NCI-H1092 (cell line): ENCODE data around the gene ARHGAP12.
"Not testable (repeated sequence)": the region's sequence is repeated elsewhere in the genome, so short reads cannot be mapped to it uniquely, and the experiment has no call there.

Experiments
- DNase-seq: peaks from one replicate; lab custom pipeline; 2025; lab: John Stamatoyannopoulos, UW

The ARHGAP12 gene

GRCh38 chr10:31928549-31929260 lies at the start of gene ARHGAP12:
Gene ARHGAP12, minus strand, starts transcription at chr10:31928831. Its CDS starts 19,976 bp downstream, at chr10:31908855.
- DNase-seq = peak; percentile 60

- no peak for DNase-seq
These were observed 49.5 kb upstream of the ARHGAP12 start for GRCh38 chr10:31978156-31978483.

- no peak for DNase-seq
These were observed 49.0 kb upstream of the ARHGAP12 start for GRCh38 chr10:31977440-31978155.

- DNase-seq = no peak
These were observed 46.6 kb upstream of the ARHGAP12 start for GRCh38 chr10:31975157-31975765.

- no peak for DNase-seq
These were observed 45.9 kb upstream of the ARHGAP12 start for GRCh38 chr10:31974434-31975124.

GRCh38 chr10:31972519-31973041 lies 43.9 kb upstream of the ARHGAP12 start:
- DNase-seq = no peak

- DNase-seq = not testable (repeated sequence)
These were observed 41.2 kb upstream of the ARHGAP12 start for GRCh38 chr10:31969847-31970246.

GRCh38 chr10:31963589-31963980 lies 35.0 kb upstream of the ARHGAP12 start:
- no peak for DNase-seq

- DNase-seq = no peak
These were observed 34.4 kb upstream of the ARHGAP12 start for GRCh38 chr10:31962826-31963588.

- DNase-seq = peak; percentile 30
These were observed 32.8 kb upstream of the ARHGAP12 start for GRCh38 chr10:31961277-31962074.

- no peak for DNase-seq
These were observed 31.0 kb upstream of the ARHGAP12 start for GRCh38 chr10:31959461-31960173.

- DNase-seq = no peak
These were observed 30.2 kb upstream of the ARHGAP12 start for GRCh38 chr10:31958856-31959255.

- no peak for DNase-seq
These were observed 27.7 kb upstream of the ARHGAP12 start for GRCh38 chr10:31956200-31956946.

GRCh38 chr10:31954410-31955191 lies 26.0 kb upstream of the ARHGAP12 start:
- no peak for DNase-seq

GRCh38 chr10:31953480-31953879 lies 24.8 kb upstream of the ARHGAP12 start:
- DNase-seq = no peak

GRCh38 chr10:31953080-31953479 lies 24.4 kb upstream of the ARHGAP12 start:
- DNase-seq = no peak

- no peak for DNase-seq
These were observed 23.4 kb upstream of the ARHGAP12 start for GRCh38 chr10:31952066-31952465.

GRCh38 chr10:31949266-31949665 lies 20.6 kb upstream of the ARHGAP12 start:
- DNase-seq = no peak

GRCh38 chr10:31948021-31948420 lies 19.4 kb upstream of the ARHGAP12 start:
- DNase-seq = no peak
